HG03097 (cell line): ENCODE results near the gene OR6C2.
"Not testable (repeated sequence)": the region's sequence is repeated elsewhere in the genome, so short reads cannot be mapped to it uniquely, and the experiment has no call there.

ENCODE experiments used
- ATAC-seq: cut with Tn5 transposase; IDR thresholded peaks from one replicate; pipeline ENCODE4 v1.9.1; 2021; ENCODE audit not compliant: unreplicated experiment, low FRiP score

The OR6C2 gene

GRCh38 chr12:55470088-55470829 lies 26.4 kb downstream of the OR6C2 start, which contains the start of gene OR6C70:
Gene OR6C70, minus strand, starts transcription at chr12:55470138. Its CDS starts 0 bp downstream, at chr12:55470138.
- no peak for ATAC-seq

- ATAC-seq, result no peak
Measured at GRCh38 chr12:55472264-55472663, 28.4 kb downstream of the OR6C2 start.

GRCh38 chr12:55479136-55479535 lies 35.3 kb downstream of the OR6C2 start:
- ATAC-seq, result not testable (repeated sequence)

GRCh38 chr12:55484284-55484683 lies 40.4 kb downstream of the OR6C2 start:
- not testable (repeated sequence) for ATAC-seq

- no peak for ATAC-seq
Measured at GRCh38 chr12:55492078-55492477, 48.2 kb downstream of the OR6C2 start, which contains the start of gene OR6C68. Gene OR6C68, plus strand, starts transcription at chr12:55492378. Its CDS starts 0 bp downstream, at chr12:55492378.

GRCh38 chr12:55495490-55495889 lies 51.6 kb downstream of the OR6C2 start:
- ATAC-seq, result no peak

GRCh38 chr12:55499231-55499630 lies 55.4 kb downstream of the OR6C2 start:
- no peak for ATAC-seq

- no peak for ATAC-seq
Measured at GRCh38 chr12:55499810-55500252, 56.0 kb downstream of the OR6C2 start.

- ATAC-seq, result no peak
Measured at GRCh38 chr12:55501601-55502000, 57.7 kb downstream of the OR6C2 start.
